ENCODE measurements around the gene ARHGAP33. TPM values are rescaled to one million over a fixed set of nuclear protein-coding genes. Genes with fewer than 3 reads are reported as not detected.
"Not testable (repeated sequence)": the region's sequence is repeated elsewhere in the genome, so short reads cannot be mapped to it uniquely, and the experiment has no call there.

The ARHGAP33 gene
- total RNA-seq, 1 experiment from 2014 or later = 9.0 TPM

GRCh38 chr19:35793381-35794165, 18.2 kb downstream of the ARHGAP33 start:
- DNase-seq (ENCODE audit: low read depth) = peak; percentile 41

- not testable (repeated sequence) for DNase-seq (ENCODE audit: low read depth)
Observed at GRCh38 chr19:35795564-35795963, 20.2 kb downstream of the ARHGAP33 start.

- DNase-seq (ENCODE audit: low read depth) = no peak
Observed at GRCh38 chr19:35796645-35797542, 21.5 kb downstream of the ARHGAP33 start.

- DNase-seq (ENCODE audit: low read depth) = no peak
Observed at GRCh38 chr19:35797663-35798062, 22.3 kb downstream of the ARHGAP33 start.

GRCh38 chr19:35801828-35802227, 26.5 kb downstream of the ARHGAP33 start:
- DNase-seq (ENCODE audit: low read depth) = no peak

- DNase-seq (ENCODE audit: low read depth) = no peak
Observed at GRCh38 chr19:35805526-35806102, 30.2 kb downstream of the ARHGAP33 start.

- no peak for DNase-seq (ENCODE audit: low read depth)
Observed at GRCh38 chr19:35806597-35806996, 31.2 kb downstream of the ARHGAP33 start.

GRCh38 chr19:35807633-35808032, 32.3 kb downstream of the ARHGAP33 start:
- no peak for DNase-seq (ENCODE audit: low read depth)

GRCh38 chr19:35811317-35812219, 36.2 kb downstream of the ARHGAP33 start:
- DNase-seq (ENCODE audit: low read depth) = no peak

GRCh38 chr19:35812220-35813042, 37.1 kb downstream of the ARHGAP33 start, which contains the start of gene PRODH2:
Gene PRODH2 (minus strand): TSS chr19:35812845. CDS start chr19:35812805, 40 bp downstream.
- no peak for DNase-seq (ENCODE audit: low read depth)

- no peak for DNase-seq (ENCODE audit: low read depth)
Observed at GRCh38 chr19:35813043-35813890, 37.9 kb downstream of the ARHGAP33 start.

GRCh38 chr19:35816262-35816661, 40.9 kb downstream of the ARHGAP33 start:
- no peak for DNase-seq (ENCODE audit: low read depth)

- no peak for DNase-seq (ENCODE audit: low read depth)
Observed at GRCh38 chr19:35816846-35817245, 41.5 kb downstream of the ARHGAP33 start.

GRCh38 chr19:35818445-35818844, 43.1 kb downstream of the ARHGAP33 start:
- DNase-seq (ENCODE audit: low read depth) = no peak

- peak; percentile 26 for DNase-seq (ENCODE audit: low read depth)
Observed at GRCh38 chr19:35822579-35822978, 47.2 kb downstream of the ARHGAP33 start.

- DNase-seq (ENCODE audit: low read depth) = no peak
Observed at GRCh38 chr19:35824150-35824549, 48.8 kb downstream of the ARHGAP33 start.

GRCh38 chr19:35828692-35829301, 53.4 kb downstream of the ARHGAP33 start:
- DNase-seq (ENCODE audit: low read depth) = peak; percentile 79

GRCh38 chr19:35830986-35831385, 55.6 kb downstream of the ARHGAP33 start:
- DNase-seq (ENCODE audit: low read depth) = no peak

- DNase-seq (ENCODE audit: low read depth) = no peak
Observed at GRCh38 chr19:35832054-35832453, 56.7 kb downstream of the ARHGAP33 start.

Measured in Daoy (cell line).